CD4-positive, alpha-beta T cell (primary cell): ENCODE results near the gene RAD21L1. TPM values are rescaled to one million over a fixed set of nuclear protein-coding genes. Genes with fewer than 3 reads are reported as not detected.

Source experiments
- total RNA-seq, 174 experiments: library from RNA in 2 of 174; stranded (reverse) in 2 of 174; gene quantifications; one replicate each; pipeline ENCODE4 v1.2.3 and lab custom pipeline; 2021 to 2026

The RAD21L1 gene
- total RNA-seq, 2 experiments from 2014 or later, result 0.58 TPM; not detected in 1

Other genes starting within 250 kb of the RAD21L1 start
- gene RSPO4, start 223.7 kb upstream of the RAD21L1 start, total RNA-seq, result under 1 TPM; 0.14 to 0.25 TPM
- 10 to 100 TPM; 79.9 to 84.2 TPM for gene PSMF1, start 107.4 kb upstream of the RAD21L1 start, total RNA-seq
- gene TMEM74B, start 41.1 kb upstream of the RAD21L1 start, total RNA-seq, result under 1 TPM in 1 of 2 experiments, not detected in 1; 0.17 TPM
- gene C20orf202, start 22.6 kb upstream of the RAD21L1 start, total RNA-seq, result not detected
- 10 to 100 TPM; 12.8 to 13.0 TPM for gene SNPH, start 40.2 kb downstream of the RAD21L1 start, total RNA-seq
- gene SDCBP2, start 103.1 kb downstream of the RAD21L1 start, total RNA-seq, result 1 to 10 TPM; 1.2 to 1.3 TPM
- 10 to 100 TPM; 43.3 to 45.4 TPM for gene FKBP1A, start 167.0 kb downstream of the RAD21L1 start, total RNA-seq
- 10 to 100 TPM; 53.2 to 53.4 TPM for gene NSFL1C, start 240.8 kb downstream of the RAD21L1 start, total RNA-seq